Measurements from ENCODE around the gene SLC5A3. TPM values are rescaled to one million over a fixed set of nuclear protein-coding genes. Genes with fewer than 3 reads are reported as not detected.

SLC5A3 gene
- total RNA-seq, 1 experiment from 2014 or later = 12.3 TPM

- H2AFZ ChIP-seq (ENCODE audit: low read length) = no peak overlapping the region
- no peak overlapping the region for H2BK12ac ChIP-seq (ENCODE audit: insufficient read length, low read depth, low read length)
- H3K4me1 ChIP-seq (ENCODE audit: insufficient read depth, low read length) = peaks cover 14% of the 10 kb centered on the region; the same call in 1 of the 2 replicates
- Mint-ChIP-seq H3K27ac (peak overlapping the region in 2 of 3 experiments; percentile 24 to 77; a peak in 2 of 7 replicates), H3K36me3 (ENCODE audit: insufficient read depth in 1 of 3, low read depth in 3 of 3) (peaks cover 0 to 15% (median 13%) of the 10 kb centered on the region in 3 experiments; a peak in 5 of 7 replicates), H3K4me1 (peaks cover 30 to 47% of the 10 kb centered on the region in 2 experiments), H3K4me3 (no peak overlapping the region), H3K27me3 (ENCODE audit: low read depth) (no peaks in the 10 kb centered on the region), H3K9me3 (no peaks in the 10 kb centered on the region)
- H2BK20ac ChIP-seq (ENCODE audit: low read depth, low read length, poor library complexity, severe bottlenecking) = no peak overlapping the region
- H3K79me1 ChIP-seq (ENCODE audit: insufficient read depth, low read depth, low read length, poor library complexity, severe bottlenecking) = peaks cover 4% of the 10 kb centered on the region
- no peak overlapping the region for H3K56ac ChIP-seq (ENCODE audit: insufficient read length, low read depth, low read length)
- no peak for TF ChIP-seq CTCF (conservative IDR thresholded peaks at IDR 0.05)
- no peak overlapping the region for H4K91ac ChIP-seq (ENCODE audit: insufficient read length, low read depth, low read length)
- H3K27me3 ChIP-seq (ENCODE audit: insufficient read depth, low read length) = no peaks in the 10 kb centered on the region
- no peak overlapping the region for H3K14ac ChIP-seq (ENCODE audit: insufficient read depth, low read length)
- no peak overlapping the region for H3K4me2 ChIP-seq (ENCODE audit: insufficient read depth, insufficient read length, low read length)
- H3T11ph ChIP-seq (ENCODE audit: low read length) = no peak overlapping the region
- no peak overlapping the region for H3K18ac ChIP-seq (ENCODE audit: insufficient read length, low read depth, low read length)
- no peaks in the 10 kb centered on the region for H3K9me3 ChIP-seq (ENCODE audit: control insufficient read depth, low read depth, low read length)
- H4K8ac ChIP-seq (replicated peaks; ENCODE audit: insufficient read length, low read depth, low read length) = no peak overlapping the region
- no peak overlapping the region for H2BK5ac ChIP-seq (ENCODE audit: insufficient read length, low read length)
- no peak overlapping the region for H3K9ac ChIP-seq (ENCODE audit: extremely low read depth, insufficient read length, low read length)
- H3K4ac ChIP-seq (ENCODE audit: low read depth, low read length) = no peak overlapping the region
- H3K23me2 ChIP-seq (ENCODE audit: insufficient read length, low read depth, low read length, poor library complexity, severe bottlenecking) = no peaks in the 10 kb centered on the region
- H2BK120ac ChIP-seq (ENCODE audit: low read depth, low read length, poor library complexity, severe bottlenecking) = no peak overlapping the region
- no peak overlapping the region for H4K5ac ChIP-seq (ENCODE audit: insufficient read length, low read depth, low read length)
- no peak overlapping the region for H3K27ac ChIP-seq (ENCODE audit: insufficient read length, low read depth, low read length)
- peaks cover 34% of the 10 kb centered on the region; the same call in 1 of the 2 replicates for H3K79me2 ChIP-seq (ENCODE audit: insufficient read depth, low read length)
- no peak for DNase-seq
- no CpG with 5 or more reads among the region's 4 CpGs for WGBS (ENCODE audit: extremely low coverage, insufficient read length, low lambda C conversion rate)
- no peak overlapping the region for H3K23ac ChIP-seq (ENCODE audit: insufficient read length, low read depth, low read length)
- no peak overlapping the region for H2BK15ac ChIP-seq (ENCODE audit: low read depth, low read length)
- no peaks in the 10 kb centered on the region for H4K20me1 ChIP-seq (ENCODE audit: control insufficient read depth, insufficient read depth, insufficient read length)
- H2AK5ac ChIP-seq (ENCODE audit: insufficient read length, low read length) = no peak overlapping the region
Measured at GRCh38 chr21:34082769-34083168, 9.4 kb downstream of the SLC5A3 start.
